SH-SY5Y (cell line): ENCODE results near the gene ASPDH.
A peak's percentile ranks its signal among the peaks of the same experiment; 100 is the strongest.

Experiments used
- GATA2 ChIP-seq: IDR thresholded peaks from 2 replicates; pipeline ENCODE4 v1.6.1; 2011; ENCODE audit warnings: mild to moderate bottlenecking, low read depth, low read length
- GATA3 ChIP-seq: IDR thresholded peaks from 2 replicates; pipeline ENCODE4 v1.6.1; 2011; ENCODE audit warnings: low read depth, mild to moderate bottlenecking, low read length, moderate library complexity

The ASPDH gene

DNA sequence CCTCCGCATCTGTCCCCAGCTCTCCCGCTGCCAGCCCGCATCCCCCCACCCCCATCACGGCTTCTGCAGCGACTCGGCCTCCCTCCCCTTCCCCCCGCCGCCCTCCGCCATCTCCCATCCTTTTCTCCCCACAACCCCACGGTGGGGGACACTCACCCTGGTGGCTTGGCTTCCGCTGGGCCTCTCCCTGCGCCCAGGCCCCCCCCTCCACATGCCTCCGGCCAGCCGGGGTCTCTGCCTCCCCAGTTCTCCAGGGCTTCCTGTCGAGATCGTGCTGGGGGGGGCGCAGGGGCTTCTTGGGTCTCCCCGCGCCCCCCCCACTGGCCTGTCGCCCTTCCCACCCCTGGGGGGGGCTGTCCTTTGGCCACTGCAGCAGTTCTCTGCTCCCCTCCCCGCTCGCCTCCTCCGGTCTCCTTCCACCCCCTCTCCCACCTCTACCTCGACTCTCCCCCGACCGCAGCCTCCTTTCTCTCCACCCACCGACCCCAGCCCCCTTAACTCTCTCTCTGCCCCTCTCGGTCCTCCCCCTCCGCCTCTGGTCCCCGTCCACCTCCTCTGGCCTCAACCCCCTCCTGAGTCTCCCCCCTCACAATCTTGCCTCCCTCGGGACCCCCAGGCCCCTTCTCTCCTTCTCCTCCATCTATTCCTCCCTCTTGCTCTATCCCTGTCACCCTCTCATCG lies 37.5 kb upstream of the ASPDH start:
- TF ChIP-seq GATA2, result no peak
- TF ChIP-seq GATA3, result no peak

DNA sequence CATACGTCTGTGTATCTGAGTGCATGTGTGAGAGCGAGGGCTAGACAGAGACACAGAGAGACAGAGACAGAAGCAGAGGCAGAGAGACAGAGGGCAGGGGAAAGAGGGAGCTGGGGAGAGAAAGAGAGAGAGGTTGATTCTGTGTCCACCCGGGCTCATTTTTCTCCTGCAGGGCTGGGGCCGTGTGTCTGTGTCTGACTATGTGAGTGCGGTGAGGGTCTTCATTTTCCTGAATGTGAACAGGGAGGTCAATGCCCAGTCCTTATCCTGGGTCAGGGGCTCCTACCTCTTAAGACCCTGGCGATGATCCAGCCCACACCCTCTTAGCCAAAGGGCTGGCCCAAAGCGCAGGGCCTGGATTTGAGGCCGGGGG lies 36.9 kb upstream of the ASPDH start:
- TF ChIP-seq GATA2 (no peak), GATA3 (no peak)

DNA sequence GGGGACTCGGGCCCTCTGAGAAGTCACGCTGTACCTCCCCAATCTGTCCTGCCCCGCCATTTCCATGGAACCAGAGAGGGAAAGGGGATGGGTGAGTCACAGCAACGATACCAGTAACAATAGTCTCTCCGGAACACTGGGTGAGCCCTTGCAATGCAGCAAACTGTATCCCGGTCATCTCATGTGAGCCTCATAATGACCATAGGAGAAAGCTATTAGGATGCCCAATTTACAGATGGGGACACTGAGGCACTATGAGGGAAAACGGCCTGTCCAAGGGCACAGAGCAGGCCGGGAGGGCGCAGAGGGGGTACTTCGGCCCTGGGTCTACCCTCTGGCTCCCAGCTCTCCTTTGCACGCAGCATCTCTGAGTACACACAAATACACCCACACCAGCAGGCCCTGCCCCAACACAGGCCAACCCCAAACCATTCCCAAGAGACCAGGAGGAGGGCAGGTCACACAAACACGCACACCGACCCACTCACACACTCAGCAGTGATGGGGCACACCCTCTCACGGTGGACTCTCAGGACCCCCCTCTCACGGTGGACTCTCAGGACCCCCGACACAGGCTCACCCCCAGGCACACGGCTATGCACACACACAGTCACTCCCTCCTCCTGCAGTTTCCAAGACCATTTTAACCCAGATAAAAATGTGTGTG lies 36.3 kb upstream of the ASPDH start:
- no peak for TF ChIP-seq GATA3
- TF ChIP-seq GATA2, result no peak

DNA sequence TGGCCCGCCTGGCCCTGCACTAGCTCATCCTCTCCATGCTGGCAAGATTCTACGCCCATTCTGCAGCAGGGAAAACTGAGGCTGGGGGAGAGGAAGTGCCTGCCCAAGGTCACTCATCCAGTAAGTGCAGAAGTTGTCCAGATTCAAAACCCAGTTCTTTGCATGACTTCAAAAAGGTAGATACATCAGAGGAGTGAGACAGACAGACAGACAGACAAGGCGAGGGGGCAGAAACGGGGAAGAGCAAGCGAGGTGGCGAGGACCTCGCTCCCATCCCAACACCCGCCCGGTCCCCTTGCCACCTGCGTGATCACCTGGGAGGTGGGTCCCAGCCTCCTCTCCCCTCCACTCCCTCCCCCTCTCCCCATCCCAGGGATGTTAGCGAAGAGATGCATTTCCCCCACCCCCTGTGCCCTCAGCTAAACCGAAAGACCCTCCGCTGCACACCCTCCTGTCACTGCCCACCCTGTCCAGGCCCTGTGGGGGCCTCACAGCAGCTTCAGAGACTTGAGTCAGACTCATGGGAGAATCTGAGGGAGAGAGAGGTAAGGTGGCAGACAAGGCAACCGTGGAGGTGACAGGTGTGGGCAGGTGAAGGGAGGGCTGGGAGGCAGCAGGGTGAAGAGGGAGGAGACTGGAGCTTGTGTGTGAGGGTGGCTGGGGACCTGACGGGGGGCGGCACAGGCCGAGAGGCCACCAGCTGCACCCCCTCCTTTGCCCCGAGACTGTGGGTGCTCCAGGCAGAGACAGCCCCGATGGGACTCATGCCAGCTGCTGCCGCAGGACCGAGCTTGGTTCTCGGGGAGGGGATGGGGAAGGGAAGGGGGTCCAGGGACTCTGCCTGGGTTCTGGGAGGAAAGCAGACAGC lies 35.6 kb upstream of the ASPDH start:
- TF ChIP-seq GATA3 (no peak), GATA2 (no peak)

DNA sequence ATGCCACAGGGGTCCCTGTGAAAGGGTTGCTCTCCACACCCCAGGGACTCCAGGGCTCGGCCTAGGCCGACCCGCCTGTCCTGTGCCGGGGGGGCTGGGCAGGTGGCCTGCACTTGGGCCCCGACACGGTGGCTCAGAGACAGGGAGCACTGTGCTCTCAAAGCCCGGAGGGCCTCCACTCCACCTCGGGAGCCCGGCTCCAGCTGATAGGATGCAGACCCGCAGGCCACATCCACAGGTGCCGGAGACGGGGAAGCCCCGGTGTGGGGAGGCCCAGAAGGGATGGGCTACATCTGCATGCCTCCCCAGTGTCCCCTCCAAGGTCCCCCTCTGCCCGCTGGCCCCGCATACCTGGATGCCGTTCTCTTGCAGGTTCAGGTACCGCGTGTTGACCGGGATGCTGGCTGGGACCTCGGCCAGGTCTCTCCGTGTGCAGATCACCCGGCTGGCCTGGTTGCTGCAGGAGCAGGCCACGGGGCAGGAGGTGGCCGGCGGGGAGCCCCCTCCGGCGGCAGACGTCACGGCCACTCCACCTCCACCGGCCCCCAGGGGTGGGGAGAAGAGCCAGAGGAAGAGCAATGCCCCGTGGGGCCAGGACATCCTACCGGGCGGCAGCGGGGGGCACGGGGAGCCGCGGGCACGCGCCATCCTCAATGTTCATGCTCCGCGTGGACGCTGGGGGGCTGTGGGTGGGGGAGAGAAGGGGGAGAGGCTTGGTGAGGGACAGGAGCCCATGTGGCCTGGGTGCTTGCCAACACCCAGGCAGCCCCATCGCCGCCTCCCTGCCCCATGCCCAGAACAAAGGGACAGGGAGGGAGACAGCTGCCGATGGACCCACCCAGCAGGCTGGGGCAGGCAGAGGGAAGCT lies 34.7 kb upstream of the ASPDH start:
- TF ChIP-seq GATA3 (no peak), GATA2 (no peak)

DNA sequence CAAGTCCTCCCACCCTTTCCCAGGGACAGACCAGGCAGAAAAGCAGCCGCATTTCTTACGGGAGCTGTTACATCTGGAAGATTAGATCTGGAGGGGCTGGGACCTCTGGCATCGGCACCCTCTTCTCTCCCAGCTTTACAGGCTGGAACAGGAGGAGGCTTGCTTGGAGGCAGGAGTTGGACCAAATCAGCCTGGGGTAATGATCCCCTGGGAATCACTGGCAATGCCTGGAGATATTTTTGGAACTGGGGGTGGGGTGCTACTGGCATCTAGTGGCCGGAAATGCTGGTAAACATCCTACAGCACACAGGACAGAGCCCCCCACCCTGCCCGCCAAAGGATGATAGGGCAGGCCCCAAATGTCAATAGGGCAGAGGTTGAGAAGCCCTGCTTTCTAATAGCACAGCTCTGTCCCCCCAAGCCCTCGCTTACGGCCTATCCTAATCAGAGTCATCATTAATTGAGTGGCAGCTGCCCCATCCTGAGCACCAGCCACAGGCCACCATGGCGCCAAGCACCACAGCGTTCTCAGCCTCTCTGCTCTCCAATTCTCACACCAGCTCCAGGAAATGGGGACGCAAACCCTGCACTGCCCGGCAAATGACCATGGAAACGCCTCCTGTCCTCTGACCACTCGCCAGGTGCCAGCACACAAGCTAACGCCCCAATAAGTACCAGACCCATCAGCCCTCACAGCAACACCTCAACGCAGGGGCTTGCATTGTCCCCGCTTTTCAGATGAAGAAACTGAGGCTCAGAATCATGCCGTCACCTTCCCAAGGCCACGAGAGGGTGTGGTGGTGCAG lies 33.9 kb upstream of the ASPDH start:
- TF ChIP-seq GATA3 (no peak), GATA2 (peak; percentile 81)

DNA sequence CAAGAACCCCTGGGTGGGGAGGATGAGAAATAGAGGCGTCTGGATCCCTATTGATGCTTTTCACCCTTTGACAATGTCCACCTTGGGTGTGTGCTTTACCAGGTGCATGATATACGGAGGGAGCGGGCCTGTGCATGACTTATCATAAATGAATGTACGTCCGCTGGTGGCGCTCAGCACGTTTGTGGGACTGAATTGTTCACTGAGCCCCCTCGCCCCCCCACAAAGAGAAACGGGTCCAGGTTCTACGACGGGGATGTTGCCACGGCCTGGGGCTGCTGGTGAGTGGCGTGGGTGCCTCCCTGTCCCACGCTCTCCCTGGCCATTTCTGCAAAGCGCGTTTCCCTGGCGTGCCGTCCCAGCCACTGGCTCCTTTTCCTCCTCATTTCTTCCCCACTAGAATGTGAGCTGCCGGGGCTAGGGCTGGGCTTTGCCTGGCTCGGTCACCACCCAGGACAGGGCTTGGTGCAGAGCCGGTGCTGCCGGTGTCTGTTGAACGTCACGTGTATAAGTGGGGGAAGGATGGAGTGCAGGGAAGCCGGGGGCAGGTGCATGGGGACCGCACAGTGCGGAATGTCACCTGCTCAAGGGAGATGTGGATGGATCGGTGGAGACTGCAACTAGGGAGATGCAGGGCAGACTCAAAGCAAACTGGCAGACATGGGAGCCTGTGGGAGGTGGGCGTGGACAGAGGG lies 33.0 kb upstream of the ASPDH start:
- TF ChIP-seq GATA2 (no peak), GATA3 (no peak)

DNA sequence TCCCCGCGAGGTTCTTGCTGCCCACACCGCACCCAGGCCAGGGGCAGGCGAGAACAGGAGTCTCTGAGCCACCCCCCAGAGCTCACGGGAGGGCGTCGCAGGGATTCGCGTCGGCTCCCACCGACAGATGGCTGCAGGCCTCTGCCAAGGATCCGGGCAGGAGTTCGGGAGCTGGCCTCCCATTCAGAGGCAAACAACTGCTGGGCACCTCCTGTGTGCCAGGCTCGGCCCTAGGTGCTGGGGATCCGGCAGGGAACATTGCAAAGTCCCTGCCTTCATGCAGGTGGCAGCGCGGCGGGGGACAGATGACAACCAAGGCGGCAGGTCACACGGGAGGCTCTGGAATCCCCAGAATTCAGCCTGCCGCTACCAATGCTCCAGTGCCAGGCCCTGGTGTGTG lies 29.2 kb upstream of the ASPDH start:
- no peak for TF ChIP-seq GATA2
- TF ChIP-seq GATA3, result no peak

DNA sequence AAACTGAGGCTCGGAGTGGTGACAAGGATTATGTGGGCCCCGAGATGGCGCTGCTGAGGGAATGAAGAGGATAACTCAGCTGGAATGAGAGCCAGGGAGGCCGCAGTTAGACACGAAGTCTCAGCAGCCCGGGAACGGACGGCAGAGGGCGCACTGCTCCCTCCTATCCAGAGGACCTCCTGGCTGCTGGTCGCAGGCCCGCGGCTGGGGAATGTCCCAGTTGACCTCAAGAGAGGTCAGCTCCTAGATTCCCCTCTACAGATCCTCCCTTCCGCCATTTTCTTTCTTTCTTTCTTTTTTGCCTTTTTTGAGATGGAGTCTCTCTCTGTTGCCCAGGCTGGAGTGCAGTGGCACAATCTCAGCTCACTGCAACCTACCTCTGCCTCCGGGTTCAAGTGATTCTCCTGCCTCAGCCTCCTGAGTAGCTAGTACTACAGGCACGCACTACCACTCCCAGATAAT lies 24.1 kb upstream of the ASPDH start:
- TF ChIP-seq GATA2 (no peak), GATA3 (no peak)

DNA sequence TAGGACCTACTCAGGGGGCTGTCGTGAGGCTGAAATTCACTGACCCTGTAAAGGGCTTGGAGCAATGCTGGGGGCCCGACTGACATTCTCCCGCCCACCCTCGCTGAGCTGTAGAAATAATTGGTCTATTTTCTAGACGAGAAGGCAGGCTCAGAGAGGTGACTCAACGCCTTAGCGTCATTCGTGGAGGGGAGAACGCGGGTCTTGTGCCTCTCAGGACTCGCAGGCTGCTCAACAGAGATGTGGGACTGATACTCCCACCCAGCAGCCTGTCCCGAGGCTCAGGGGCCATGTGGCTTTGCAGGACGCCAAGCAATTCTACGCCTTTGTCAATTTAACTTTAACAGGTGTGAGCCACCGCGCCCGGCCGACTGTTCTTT lies 23.6 kb upstream of the ASPDH start:
- TF ChIP-seq GATA2 (no peak), GATA3 (no peak)

DNA sequence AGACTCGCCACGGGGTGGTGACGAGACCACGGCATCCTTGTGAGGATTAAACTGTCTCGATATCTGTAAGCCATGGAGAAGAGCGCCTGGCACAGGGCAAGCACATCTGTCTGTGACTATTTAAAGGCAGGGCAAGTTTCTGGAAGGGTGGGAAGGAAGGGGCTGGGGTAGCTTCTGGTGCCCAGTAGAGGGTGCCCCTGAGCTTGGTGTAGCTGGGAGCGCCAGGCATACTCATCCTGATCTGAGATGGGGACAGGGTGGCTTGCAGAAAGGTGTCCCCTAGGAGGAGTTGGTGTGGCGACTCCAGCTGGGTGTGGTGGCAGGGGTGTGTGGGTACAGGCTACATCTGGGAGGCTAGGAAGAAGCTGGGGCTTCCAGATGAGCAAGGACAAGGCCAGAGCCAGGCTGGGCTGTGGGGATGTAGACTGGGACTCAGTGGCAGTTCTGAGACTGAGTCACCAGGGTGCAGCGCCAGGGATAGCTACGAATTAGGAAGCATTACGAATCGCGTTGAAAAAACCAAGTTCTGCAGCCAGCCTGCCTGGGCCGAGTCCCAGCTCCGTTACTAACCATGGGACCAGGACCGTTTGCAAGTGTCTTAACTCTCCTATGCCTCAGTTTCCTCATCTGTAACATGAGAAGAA lies 23.1 kb upstream of the ASPDH start:
- TF ChIP-seq GATA3 (no peak), GATA2 (no peak)

DNA sequence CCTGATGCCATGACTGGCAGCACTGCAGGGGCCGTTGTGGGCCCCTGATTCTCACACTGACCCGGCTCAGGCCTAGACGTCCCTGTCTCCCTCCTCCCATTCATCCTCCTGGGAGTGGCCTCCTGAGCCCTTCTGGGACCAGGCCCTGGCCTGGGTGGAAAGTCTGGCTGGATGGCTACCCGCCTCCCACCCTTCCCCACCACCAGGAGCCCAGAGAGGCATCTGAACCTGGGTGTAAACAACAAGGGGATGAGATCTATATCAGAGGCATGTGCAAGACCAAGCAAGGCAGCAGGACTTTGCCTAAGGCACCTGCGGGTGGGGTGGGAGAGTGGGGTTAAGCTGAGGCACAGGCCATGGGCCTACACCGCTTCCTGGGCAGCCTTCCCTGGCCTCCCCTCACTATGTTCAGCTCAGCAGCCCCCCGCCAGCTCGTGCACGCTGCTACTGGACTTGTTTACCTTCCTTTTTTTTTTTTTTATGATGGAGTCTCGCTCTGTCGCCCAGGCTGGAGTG lies 22.0 kb upstream of the ASPDH start:
- TF ChIP-seq GATA3, result no peak
- TF ChIP-seq GATA2, result no peak
